NCI-H1694 treated with DMSO at 0.1 percent for 48 hours (cell line): ENCODE data around the gene PGF.
"Not testable (repeated sequence)": the region's sequence is repeated elsewhere in the genome, so short reads cannot be mapped to it uniquely, and the experiment has no call there.

Source experiments
- DNase-seq: peaks from one replicate; lab custom pipeline; 2025; lab: John Stamatoyannopoulos, UW

The PGF gene

DNA sequence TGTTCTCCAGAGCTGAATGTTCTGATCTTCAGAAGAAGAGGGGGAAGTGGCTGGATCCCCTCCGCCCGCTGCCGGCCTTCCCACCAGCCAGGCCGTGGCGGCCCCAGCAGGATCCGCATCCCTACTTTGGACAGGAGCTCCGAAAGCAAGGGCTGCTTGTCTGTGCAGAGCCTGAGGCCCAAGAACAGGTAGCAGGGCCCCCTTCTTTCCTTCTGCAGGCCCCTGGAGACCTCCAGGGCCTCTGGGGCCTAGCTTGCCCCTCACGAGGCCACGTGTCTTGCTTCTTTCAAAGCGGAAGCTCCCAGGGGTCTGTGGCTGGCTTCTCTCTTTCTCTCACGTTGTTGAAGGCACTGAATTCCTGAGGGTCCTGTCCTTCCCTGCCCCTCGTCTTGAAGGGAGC is 13.2 kb downstream of the PGF start:
- DNase-seq, result no peak

DNA sequence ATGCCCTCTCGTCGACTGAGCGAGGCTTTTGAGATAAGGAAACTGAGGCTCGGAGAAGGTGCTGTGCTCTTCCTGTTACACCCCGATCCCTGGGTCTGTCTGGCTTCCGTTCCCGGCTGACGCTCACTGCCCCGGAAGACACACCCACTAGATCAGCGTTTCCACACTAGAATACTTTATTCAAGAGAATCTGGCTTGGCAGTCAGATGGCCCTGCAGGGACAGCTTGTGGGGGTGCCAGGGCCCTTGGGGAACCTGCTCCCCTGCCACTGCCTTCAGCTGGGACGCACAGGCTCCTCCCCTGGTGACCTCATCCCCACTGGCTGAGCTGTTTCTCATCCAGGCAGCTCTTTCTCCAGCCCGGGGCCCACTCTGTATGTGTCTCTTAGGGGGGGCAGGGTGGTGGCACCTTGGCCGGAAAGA is 13.7 kb downstream of the PGF start:
- DNase-seq, result no peak

DNA sequence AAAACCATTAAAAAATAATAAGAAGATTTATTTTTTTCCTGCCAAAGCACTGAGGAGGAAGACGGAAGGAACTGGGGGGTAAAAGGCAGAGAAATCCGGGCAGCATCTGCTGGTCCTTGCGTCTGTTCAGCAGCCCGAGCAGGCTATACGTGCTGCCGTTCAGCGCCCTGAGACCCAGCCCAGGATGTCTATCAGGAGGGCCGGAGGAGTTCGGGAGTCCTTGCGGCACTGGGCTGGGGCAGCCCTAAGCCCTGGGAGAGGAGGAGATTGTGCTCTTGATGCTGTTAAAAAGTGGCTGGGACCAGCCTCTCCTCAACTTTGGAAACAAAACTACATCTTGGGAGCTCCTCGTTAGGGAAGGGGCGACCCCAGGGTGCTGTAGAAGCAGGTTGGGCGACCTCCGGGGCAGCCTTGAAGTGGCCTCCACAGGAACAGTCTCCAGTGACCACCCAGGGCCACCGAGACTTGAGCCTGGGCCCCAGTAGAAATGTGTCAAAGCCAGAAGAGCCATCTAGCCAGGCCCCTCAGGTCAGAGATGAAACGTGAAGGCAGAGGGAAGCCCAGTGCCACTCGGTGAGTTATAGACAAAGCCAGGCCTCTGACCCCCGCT is 14.3 kb downstream of the PGF start:
- no peak for DNase-seq

DNA sequence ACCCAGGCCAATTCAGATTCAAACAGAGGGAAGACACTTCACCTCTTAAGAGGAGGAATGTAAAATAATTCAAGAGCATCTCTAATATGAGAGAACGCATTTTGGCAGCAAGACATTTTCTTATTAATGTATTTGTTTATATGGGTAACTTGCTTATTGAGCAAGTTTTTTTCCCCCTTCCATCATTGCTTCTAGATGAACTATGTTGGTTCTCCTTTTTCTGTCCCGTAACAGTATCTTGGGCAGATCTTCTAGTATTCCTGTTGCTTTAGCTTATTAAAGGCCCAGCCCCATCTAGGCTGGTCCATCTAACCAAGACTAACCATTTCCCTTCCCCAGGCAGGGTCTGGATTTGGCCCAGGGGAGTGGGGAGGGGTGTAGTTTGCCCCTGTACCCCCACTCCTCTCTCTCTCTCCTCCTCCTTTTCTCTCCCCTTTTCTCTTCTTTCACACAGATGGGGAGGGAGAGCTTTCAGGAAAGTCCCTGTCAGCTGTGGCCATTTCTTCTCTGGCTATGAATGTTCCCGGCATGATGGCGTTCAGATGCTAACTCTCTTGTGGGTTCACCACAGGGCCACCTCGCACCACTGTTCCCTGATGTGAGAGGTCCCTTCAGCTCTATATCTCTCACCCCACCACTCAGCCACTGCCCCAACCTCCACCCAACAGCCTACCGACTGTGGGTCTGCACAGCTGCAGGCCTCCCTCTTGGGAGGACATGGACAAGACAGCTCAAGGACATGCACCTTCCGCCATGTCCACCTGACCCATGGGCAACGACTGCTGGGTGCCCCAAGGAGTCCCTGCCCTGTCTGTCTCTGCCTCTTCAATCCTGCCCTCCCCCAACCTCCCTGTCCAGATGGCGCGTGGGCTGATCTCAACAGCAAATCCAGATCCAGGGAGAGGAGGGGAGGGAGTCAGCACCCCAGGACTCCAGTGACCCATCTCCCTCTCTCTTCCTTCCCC is 16.6 kb downstream of the PGF start:
- no peak for DNase-seq

DNA sequence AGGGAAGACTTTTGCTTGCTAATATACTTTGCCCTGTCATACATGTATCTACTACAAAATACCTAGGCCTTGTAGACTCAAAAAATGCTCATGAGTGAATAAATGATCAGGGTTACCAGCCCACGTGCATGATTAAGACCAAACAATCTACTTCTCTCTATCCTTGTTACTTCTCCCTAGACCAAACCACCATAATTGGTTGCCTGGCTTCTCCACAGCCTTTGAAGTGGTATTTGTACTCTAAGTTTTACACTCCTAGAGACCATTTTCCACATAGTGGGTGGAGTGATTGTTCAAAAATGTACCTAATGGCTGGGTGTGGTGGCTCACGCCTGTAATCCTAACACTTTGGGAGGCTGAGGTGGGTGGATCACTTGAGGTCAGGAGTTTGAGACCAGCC is 18.2 kb downstream of the PGF start:
- DNase-seq, result no peak

DNA sequence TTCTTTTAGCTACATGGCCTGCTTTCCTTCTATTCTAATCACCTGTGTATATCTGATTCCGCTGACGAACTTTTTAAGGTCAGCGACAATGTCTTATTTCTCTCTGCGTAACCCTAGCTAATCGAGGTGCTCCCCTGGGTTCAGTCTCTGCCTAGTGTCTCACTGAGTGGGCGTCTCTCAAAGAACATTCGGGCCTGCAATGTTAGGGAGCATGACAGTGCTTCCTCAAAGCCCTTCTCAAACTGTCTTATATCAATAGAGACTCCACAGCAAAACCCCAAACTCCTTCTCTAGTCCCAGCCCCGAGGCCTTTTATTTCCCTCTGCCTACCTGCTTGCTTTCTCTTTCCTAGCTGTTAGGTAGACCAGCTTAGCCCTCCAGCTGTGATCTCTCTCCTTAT is 18.7 kb downstream of the PGF start:
- DNase-seq, result no peak

DNA sequence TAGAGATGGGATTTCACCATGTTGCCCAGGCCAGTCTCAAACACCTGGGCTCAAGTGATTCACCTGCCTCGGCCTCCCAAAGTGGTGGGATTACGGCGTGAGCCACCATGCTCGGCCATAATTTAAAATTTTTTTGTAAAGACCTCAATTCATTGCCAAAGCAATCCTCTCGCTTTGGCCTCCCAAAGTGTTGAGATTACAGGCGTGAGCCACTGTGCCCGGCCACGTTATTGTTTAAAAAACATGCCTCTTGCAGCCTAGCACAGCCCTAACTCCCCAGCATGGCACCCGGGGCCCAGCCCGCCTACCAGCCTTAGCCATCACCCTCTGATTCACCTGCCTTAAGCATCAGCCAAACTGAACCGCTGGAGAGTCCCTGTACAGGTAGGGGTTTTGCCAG is 19.2 kb downstream of the PGF start:
- no peak for DNase-seq

DNA sequence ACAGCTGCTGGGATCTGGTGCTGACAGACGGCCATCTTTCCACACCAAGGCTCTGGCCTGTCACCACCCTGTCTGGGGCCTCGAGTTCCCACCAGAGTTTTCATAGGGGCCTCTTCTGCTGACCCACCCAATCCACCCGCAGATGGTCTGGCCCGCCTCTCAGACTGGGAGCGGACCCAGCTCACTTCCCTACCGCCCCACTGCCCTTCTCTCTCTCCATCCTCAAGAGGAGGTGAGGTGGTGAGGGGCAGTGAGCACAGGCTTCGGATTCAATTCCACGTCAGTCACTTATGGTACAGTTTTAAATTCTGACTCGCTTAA is 20.1 kb downstream of the PGF start:
- no peak for DNase-seq

DNA sequence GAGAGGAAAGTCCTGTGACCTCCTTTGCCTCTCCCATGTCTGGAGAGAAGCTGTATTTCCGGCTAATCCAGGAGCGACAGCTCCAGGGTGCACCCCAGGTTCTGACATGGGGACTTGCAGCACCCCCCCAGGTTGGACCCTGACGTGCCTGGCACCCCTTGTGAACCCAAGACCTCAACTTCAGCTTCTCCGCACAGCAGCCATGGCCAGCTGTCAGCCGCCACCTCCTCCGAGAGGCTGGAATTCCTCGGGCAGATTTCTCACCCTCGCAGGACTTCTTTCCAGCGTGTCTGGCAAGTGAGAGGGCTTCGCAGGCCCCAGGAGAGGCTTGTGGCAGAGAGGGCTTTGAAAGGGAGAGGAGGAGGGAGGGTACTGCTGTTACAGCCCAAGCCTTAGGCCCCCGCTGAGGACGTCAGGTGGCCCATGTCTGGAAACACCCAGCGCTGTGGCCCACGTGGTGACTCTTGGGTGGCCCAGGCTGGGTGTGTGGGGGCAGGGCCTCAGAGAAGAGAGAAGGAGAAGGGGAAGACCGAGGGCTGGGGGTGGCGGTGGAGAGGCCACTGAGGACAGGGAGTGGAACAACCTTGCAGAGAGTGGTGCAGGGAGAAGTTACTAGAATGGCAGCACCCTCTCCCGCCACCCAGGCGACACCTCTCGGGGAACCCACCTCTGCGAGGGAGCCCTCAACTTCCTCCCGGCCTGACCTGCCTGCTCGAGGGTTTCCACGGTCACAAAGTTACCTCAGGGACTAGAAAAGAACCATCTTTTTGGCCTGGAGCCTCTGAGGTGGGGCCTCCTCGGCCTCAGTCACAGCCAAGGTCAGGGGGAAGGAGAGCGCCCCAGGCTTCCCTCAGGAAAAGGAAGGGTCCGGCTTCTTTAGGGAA is 20.7 kb downstream of the PGF start:
- DNase-seq, result no peak

DNA sequence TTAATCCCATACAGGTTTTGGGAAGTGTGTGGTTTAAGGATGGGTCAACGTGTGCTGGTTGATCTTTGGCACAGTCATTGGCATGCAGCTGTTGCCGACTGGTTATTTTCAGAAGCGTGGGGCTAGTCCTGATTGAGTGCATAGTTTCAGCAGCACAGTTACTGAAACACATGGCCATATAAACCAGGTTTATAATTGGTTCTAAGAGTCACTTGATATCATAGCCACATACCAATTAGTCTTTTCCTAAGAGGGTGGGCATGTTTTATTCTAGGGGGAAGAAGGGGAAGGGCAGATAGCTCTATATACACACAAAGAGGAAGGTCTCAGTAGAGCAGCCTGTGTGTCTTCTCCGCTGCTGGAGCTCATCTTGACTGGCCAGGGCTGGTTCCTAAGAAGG is 21.4 kb downstream of the PGF start:
- DNase-seq, result no peak

DNA sequence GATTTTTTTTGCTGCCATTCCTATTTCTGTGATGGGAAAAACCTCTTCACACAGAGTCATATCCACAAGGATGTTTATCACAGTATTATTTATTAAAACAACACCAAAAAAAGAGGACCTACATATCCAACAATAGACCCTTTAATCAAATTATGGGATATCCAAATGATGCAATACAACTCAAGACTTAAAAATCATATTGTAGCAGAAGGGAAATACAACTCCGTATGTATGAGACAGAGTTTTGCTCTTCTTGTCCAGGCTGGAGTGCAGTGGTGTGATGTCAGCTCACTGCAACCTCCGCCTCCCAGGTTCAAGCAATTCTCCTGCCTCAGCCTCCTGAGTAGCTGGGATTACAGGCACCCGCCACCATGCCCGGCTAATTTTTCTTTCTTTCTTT is 22.5 kb downstream of the PGF start:
- not testable (repeated sequence) for DNase-seq

DNA sequence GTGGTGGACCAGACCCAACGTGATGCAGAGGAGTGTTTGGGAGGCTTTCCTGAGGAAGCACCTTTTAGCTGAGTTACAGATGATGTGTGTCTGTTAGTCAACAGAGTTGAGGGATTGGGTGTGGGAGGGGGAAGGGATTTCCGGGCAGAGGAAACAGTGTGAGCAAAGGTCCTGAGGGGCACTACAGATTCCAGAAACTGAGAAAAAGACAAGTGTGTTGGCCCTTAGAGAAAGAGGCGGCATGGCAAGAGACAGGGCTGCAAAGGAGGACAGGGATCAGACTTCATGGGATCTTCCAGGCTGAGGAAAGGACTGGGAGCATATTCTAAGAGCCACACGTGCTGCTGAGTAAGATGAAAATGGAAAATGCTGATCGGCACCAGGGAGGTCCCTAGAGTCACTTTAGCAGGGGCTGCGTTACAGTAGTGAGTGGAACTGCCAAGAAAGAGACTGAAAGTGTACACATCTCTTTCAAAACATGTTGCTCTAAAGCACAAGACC is 22.9 kb downstream of the PGF start:
- no peak for DNase-seq

DNA sequence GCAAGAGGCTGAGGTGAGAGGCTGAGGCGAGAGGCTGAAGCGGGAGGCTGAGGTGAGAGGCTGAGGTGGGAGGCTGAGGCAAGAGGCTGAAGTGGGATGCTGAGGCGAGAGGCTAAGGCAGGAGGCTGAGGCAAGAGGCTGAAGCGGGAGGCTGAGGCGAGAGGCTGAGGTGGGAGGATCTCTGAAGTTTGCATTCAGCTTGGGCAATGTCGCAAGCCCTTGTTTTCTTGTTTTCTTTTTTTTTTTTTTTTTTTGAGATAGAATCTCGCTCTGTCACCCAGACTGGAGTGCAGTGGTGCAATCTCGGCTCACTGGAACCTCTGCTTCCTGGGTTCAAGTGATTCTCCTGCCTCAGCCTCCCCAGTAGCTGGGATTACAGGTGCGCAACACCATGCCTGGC is 23.7 kb downstream of the PGF start:
- not testable (repeated sequence) for DNase-seq

DNA sequence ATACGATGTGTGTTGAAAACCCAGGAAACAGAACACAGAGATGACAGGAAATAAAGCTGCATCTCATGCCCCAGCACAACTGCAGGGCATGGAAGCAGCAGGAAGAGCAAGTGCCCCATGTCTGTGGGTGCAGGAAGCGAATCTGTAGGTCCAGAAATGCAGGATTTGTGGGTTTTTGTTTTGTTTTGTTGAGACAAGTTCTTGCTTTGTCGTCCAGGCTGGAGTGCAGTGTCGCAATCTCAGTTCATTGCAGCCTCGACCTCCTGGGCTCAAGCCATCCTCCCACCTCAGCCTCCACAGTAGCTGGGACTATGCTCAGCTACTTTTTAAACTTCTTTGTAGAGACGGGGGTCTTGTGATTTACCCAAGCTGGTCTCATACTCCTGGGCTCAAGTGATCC is 26.2 kb downstream of the PGF start:
- no peak for DNase-seq

DNA sequence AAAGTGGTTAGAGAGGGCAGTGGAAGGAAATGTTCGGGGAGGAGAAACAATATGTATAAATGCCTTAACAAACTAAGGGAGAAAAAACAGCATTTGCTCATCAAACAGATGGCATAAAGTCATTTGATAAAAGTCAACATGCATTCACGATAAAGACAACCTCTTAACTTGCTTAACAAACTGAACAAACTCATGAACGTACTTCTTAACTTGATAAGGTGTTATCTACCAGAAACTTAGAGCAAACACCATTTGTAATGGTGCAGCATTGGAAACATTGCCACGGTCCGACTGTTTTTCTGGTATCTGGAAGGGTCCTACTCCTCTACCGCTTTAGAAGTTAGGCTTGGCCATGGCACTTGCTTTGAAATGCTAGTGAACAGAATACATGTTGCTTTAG is 28.2 kb downstream of the PGF start:
- DNase-seq, result no peak

DNA sequence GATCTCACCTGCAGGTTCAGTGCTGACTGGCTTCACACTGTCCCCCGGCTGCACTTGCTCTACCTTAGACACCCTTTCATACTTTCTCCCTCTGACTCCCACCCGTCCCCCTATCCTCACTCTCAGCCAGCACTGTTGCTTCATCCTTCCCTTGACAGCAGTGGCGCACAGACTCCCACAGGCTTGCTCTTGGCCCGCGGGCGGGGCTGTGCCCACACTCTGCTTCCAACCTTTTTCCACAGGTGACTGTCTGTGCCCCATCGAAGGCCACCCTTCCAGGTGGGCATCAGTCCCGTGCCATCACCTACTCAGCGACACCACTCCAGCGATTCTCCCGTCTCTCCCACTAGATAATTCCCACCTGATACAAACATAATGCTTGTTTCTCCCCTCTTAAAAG is 31.3 kb downstream of the PGF start:
- no peak for DNase-seq

DNA sequence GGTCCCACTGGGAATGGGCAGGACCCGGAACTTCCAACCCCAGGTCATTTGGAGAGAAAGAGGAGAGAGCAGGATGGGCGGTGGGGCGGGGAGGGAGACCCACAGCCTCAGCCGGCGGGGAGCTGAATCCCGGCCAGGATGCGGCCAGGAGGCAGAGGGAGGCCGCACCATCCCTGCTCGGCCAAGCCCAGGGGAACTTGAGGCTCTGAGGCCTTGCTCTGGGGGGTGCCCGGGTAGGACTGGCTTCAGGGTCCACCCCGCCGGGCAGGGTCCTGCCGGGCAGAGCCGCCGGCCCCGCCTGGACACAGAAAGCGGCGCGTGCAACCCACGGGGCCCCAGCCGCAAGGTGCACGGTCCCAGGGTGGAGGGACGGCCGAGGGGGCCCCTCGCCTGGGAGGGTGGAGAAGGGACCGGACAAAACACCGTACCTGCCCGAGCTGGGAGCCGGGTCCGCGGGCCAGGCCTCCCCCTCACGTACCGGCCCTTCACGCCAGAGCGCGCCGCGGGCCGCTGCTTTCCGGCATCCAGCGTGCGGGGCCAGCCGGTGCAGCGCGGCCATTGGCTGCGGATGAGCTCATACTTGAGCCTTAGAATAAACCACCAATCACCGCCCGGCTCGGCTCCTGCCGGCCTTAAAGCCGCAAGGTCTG is 32.5 kb downstream of the PGF start, which contains the start of gene RPS6KL1:
Gene RPS6KL1, minus strand, starts transcription at position 509 of the 650 bp plus-strand sequence. CDS start 1,719 bp downstream, outside the sequence.
- peak; percentile 96 for DNase-seq

DNA sequence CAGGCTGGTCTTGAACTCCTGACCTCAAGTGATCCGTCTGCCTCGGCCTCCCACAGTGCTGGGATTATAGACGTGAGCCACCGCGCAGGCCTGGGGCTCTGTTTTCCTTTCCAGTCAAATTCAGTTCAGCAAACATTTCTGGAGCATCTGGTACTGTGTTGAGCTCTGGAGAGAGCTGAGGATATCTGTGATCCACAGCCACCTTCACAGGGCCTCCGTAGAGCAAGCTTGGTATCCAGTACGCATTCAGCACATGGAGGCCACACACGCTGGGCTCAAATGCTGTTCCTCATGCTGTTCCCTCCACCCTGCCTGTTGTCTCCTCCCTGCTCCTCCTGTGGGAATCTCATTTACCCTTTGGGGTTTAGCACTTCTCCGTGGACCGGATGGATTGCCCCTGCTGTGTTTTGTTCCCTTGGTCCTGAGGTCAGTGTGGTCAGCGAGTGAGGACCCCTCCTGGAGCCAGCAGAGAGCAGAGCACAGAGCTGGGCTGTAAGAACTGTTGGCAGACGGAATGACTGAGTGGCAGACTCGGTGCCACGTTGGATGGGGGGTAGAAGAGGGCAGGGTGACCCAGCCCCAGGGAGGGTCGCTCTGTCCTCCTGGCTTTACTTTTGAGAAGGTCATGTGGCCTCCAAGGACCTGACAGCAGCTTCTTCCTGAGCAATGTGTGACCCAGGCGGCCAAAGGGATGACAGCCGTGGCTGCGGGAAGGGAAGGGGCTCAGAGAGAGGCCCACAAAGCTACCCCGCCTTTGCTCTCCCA is 33.2 kb downstream of the PGF start:
- no peak for DNase-seq

DNA sequence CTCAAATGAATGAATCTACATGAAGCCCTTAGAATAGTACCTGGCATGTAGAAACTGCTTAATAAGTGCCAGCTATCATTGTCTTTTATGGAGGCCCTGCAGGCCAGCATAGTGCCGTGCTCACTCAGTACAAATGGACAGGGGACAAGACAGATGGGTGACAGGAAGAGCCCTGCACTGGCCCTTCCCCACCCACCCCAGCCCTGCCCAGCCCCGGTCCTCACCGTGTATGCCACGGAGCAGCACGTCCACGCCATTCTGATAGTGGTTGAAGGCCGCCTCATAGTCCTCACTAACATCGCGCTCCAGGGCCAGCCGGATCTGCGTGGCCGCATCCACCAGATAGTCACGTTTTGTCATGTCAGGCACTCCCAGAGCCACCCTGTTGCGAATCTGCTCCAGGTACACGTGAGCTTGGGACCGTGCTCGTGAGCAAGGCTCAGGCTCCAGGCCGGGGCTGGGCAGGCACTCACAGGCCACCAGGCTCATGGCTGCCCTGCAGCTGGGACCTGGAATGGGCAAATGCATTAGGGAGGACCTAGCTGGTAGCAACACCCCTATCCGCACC is 34.3 kb downstream of the PGF start:
- DNase-seq, result no peak

DNA sequence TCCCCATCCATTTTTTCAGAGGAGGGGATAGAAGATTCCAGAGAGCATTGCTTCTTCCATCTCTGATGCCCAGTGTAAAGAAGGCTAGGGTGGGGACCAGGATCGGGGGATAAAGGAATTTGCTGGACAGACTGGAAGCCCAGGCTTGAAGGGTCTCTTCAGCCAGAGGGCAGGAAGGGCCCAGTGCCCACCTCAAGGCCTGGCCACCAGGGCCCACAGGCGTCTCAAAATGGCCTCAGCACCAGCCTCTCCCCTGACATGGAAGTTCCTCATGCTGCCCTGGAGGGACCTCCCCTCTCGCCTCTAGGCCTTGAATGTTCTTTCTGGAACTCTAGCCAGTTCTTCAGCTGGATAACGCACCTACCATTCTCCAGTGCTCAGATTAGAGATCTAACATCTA is 35.1 kb downstream of the PGF start:
- no peak for DNase-seq
